Effector memory CD8-positive, alpha-beta T cell (primary cell): ENCODE data around the gene ABCA2.

Experiments used
- ATAC-seq: fragments of 150-1000 bp; cut with Tn5 transposase; replicated peaks from 2 replicates; pipeline ENCODE4 v1.10.0; 2021; ENCODE audit warnings: mild to moderate bottlenecking, moderate library complexity
- DNase-seq, 3 experiments: peaks; one replicate each; pipeline ENCODE4 v3.0.0; 2021
- H3K27ac Mint-ChIP-seq, 2 donors: one replicate each; pipeline ENCODE4 v1.8.0; 2022; ENCODE audit warnings: mild to moderate bottlenecking in 2 of 2, mixed read lengths in 2 of 2, moderate library complexity in 2 of 2
- H3K27me3 Mint-ChIP-seq, 2 donors: one replicate each; pipeline ENCODE4 v1.8.0; 2022; ENCODE audit warnings: mixed read lengths in 2 of 2
- H3K36me3 Mint-ChIP-seq: one replicate; pipeline ENCODE4 v1.8.0; 2022; ENCODE audit warnings: mild to moderate bottlenecking, moderate library complexity, mixed read lengths; ENCODE audit not compliant: insufficient read depth
- H3K4me1 Mint-ChIP-seq, 2 donors: one replicate each; pipeline ENCODE4 v1.8.0; 2022; ENCODE audit warnings: low read depth in 2 of 2, mixed read lengths in 2 of 2
- H3K4me3 Mint-ChIP-seq, 2 donors: one replicate each; pipeline ENCODE4 v1.8.0; 2022; ENCODE audit warnings: mild to moderate bottlenecking in 2 of 2, mixed read lengths in 2 of 2, moderate library complexity in 2 of 2
- H3K9me3 Mint-ChIP-seq, 2 donors: one replicate each; pipeline ENCODE4 v1.8.0; 2022; ENCODE audit warnings: mixed read lengths in 2 of 2

Gene ABCA2

GRCh38 chr9:136994888-136995230, 33.2 kb downstream of the ABCA2 start:
- ATAC-seq (no peak), DNase-seq (no peak)
- Mint-ChIP-seq H3K9me3 (no peaks in the 10 kb centered on the region), H3K36me3 (peaks cover 47% of the 10 kb centered on the region), H3K4me3 (no peak overlapping the region), H3K27ac (peak overlapping the region; percentile 95 to 96), H3K27me3 (no peaks in the 10 kb centered on the region), H3K4me1 (peaks cover 48 to 49% of the 10 kb centered on the region in 2 donors)

- H3K27me3 Mint-ChIP-seq, result no peaks in the 10 kb centered on the region
- peak overlapping the region; percentile 95 to 96 for H3K27ac Mint-ChIP-seq
- peaks cover 47% of the 10 kb centered on the region for H3K36me3 Mint-ChIP-seq
- ATAC-seq (no peak), DNase-seq (no peak)
- no peaks in the 10 kb centered on the region for H3K9me3 Mint-ChIP-seq
- peaks cover 48 to 49% of the 10 kb centered on the region in 2 donors for H3K4me1 Mint-ChIP-seq
- H3K4me3 Mint-ChIP-seq, result peak overlapping the region; percentile 84 to 86
Measured at GRCh38 chr9:136994180-136994887, 33.7 kb downstream of the ABCA2 start.

- Mint-ChIP-seq H3K27me3 (no peaks in the 10 kb centered on the region), H3K9me3 (no peaks in the 10 kb centered on the region), H3K27ac (peak overlapping the region; percentile 95 to 96), H3K36me3 (peaks cover 42% of the 10 kb centered on the region), H3K4me3 (peak overlapping the region; percentile 84 to 86), H3K4me1 (peaks cover 37% of the 10 kb centered on the region in 2 donors)
- no peak for ATAC-seq
- DNase-seq, result no peak
Measured at GRCh38 chr9:136992819-136993369, 35.1 kb downstream of the ABCA2 start.

GRCh38 chr9:136991993-136992818, 35.8 kb downstream of the ABCA2 start, which contains the start of gene PAXX:
TSS of gene PAXX (plus strand) at chr9:136992422. CDS start at chr9:136992444, 22 bp downstream.
- Mint-ChIP-seq H3K27ac (peak within 1 kb of the TSS; percentile 95 to 96), H3K27me3 (peaks cover 0 to 5% of the 10 kb centered on the region in 2 donors), H3K4me3 (peak within 1 kb of the TSS; percentile 84 to 86), H3K4me1 (peaks cover 31% of the 10 kb centered on the region in 2 donors), H3K36me3 (peaks cover 39% of the 10 kb centered on the region), H3K9me3 (no peaks in the 10 kb centered on the region)
- ATAC-seq, result peak; percentile 76
- DNase-seq, result peak; percentile 92 to 93 (median 92)

- Mint-ChIP-seq H3K27ac (peak overlapping the region in 1 of 2 donors; percentile 95), H3K4me1 (peaks cover 20 to 25% of the 10 kb centered on the region in 2 donors), H3K4me3 (peak overlapping the region; percentile 84 to 86), H3K9me3 (no peaks in the 10 kb centered on the region), H3K36me3 (peaks cover 23% of the 10 kb centered on the region), H3K27me3 (peaks cover 0 to 6% of the 10 kb centered on the region in 2 donors)
- DNase-seq, result no peak
- ATAC-seq, result no peak
Measured at GRCh38 chr9:136990242-136990911, 37.7 kb downstream of the ABCA2 start.

- Mint-ChIP-seq H3K4me3 (no peak overlapping the region), H3K27me3 (peaks cover 4 to 14% of the 10 kb centered on the region in 2 donors), H3K27ac (no peak overlapping the region), H3K36me3 (peaks cover 15% of the 10 kb centered on the region), H3K9me3 (no peaks in the 10 kb centered on the region), H3K4me1 (peaks cover 21 to 25% of the 10 kb centered on the region in 2 donors)
- no peak for ATAC-seq
- no peak for DNase-seq
Measured at GRCh38 chr9:136988872-136989271, 39.2 kb downstream of the ABCA2 start.

GRCh38 chr9:136985853-136986252, 42.2 kb downstream of the ABCA2 start:
- DNase-seq, result no peak
- H3K9me3 Mint-ChIP-seq, result no peaks in the 10 kb centered on the region
- H3K27ac Mint-ChIP-seq, result no peak overlapping the region
- peaks cover 9% of the 10 kb centered on the region in 2 donors for H3K4me1 Mint-ChIP-seq
- ATAC-seq, result no peak
- H3K27me3 Mint-ChIP-seq, result peaks cover 7 to 20% of the 10 kb centered on the region in 2 donors
- no peaks in the 10 kb centered on the region for H3K36me3 Mint-ChIP-seq
- no peak overlapping the region for H3K4me3 Mint-ChIP-seq

- Mint-ChIP-seq H3K9me3 (no peaks in the 10 kb centered on the region), H3K27me3 (peaks cover 7 to 20% of the 10 kb centered on the region in 2 donors), H3K4me3 (no peak overlapping the region), H3K4me1 (peaks cover 6 to 7% of the 10 kb centered on the region in 2 donors), H3K27ac (no peak overlapping the region), H3K36me3 (no peaks in the 10 kb centered on the region)
- DNase-seq (no peak), ATAC-seq (peak; percentile 44)
Measured at GRCh38 chr9:136985027-136985602, 42.9 kb downstream of the ABCA2 start.

- Mint-ChIP-seq H3K4me1 (peaks cover 6 to 8% of the 10 kb centered on the region in 2 donors), H3K27me3 (peaks cover 7 to 20% of the 10 kb centered on the region in 2 donors), H3K36me3 (no peaks in the 10 kb centered on the region), H3K4me3 (no peak overlapping the region), H3K27ac (no peak overlapping the region), H3K9me3 (no peaks in the 10 kb centered on the region)
- ATAC-seq (peak; percentile 9), DNase-seq (no peak)
Measured at GRCh38 chr9:136984464-136985026, 43.5 kb downstream of the ABCA2 start.

GRCh38 chr9:136983656-136984314, 44.3 kb downstream of the ABCA2 start:
- Mint-ChIP-seq H3K27me3 (peaks cover 7 to 20% of the 10 kb centered on the region in 2 donors), H3K4me3 (no peak overlapping the region)

GRCh38 chr9:136983167-136983566, 44.9 kb downstream of the ABCA2 start:
- Mint-ChIP-seq H3K4me3 (no peak overlapping the region), H3K27ac (no peak overlapping the region), H3K36me3 (no peaks in the 10 kb centered on the region), H3K4me1 (peaks cover 6 to 8% of the 10 kb centered on the region in 2 donors), H3K9me3 (no peaks in the 10 kb centered on the region), H3K27me3 (peaks cover 7 to 20% of the 10 kb centered on the region in 2 donors)
- DNase-seq (no peak), ATAC-seq (no peak)

More at GRCh38 chr9:136983656-136984314, 44.3 kb downstream of the ABCA2 start:
- ATAC-seq (no peak), DNase-seq (no peak)
- H3K9me3 Mint-ChIP-seq, result no peaks in the 10 kb centered on the region
- H3K36me3 Mint-ChIP-seq, result no peaks in the 10 kb centered on the region
- no peak overlapping the region for H3K27ac Mint-ChIP-seq
- H3K4me1 Mint-ChIP-seq, result peaks cover 6 to 8% of the 10 kb centered on the region in 2 donors
